OCI-LY7 (cell line): ENCODE measurements around the gene WNT11. TPM values are rescaled to one million over a fixed set of nuclear protein-coding genes. Genes with fewer than 3 reads are reported as not detected.

Experiments
- BruUV-seq: library from RNA; stranded (reverse); fragments of 400-500 nt; replicated peaks from 2 replicates; lab custom pipeline; 2021; lab: Mats Ljungman, UMichigan
- CTCF ChIA-PET: fragments of 300-600 bp; sonication (Branson Sonifier 250); formaldehyde crosslinking; loops from one replicate; lab custom pipeline; 2022; ENCODE audit warnings: antibody characterized with exemption; ENCODE audit not compliant: unreplicated experiment; lab: Charles Lee
- POLR2A ChIA-PET: fragments of 300-600 bp; sonication (Branson Sonifier 250); formaldehyde crosslinking; loops from one replicate; lab custom pipeline; 2022; ENCODE audit warnings: antibody characterized with exemption; lab: Charles Lee
- DNase-seq: peaks from one replicate; pipeline ENCODE4 v3.0.0-alpha.2; 2015; ENCODE audit warnings: low spot score
- H2AFZ ChIP-seq: fragments of 200-600 bp; sonication (generic), shearing (Covaris generic); 2 replicates; pipeline ENCODE4 v1.6.1; 2014; ENCODE audit warnings: mild to moderate bottlenecking, antibody characterized with exemption, low read length, moderate library complexity
- H3K27ac ChIP-seq: fragments of 200-600 bp; sonication (generic); 2 replicates; pipeline ENCODE4 v1.5.1; 2014; ENCODE audit warnings: mixed run types, low read depth, mild to moderate bottlenecking, moderate library complexity, low read length, inconsistent platforms; ENCODE audit not compliant: poor library complexity, severe bottlenecking
- H3K36me3 ChIP-seq: fragments of 200-600 bp; sonication (generic); 2 replicates; pipeline ENCODE4 v1.6.1; 2014; ENCODE audit warnings: mild to moderate bottlenecking, antibody characterized with exemption, low read length, moderate library complexity, mixed read lengths; ENCODE audit not compliant: insufficient read depth
- H3K4me1 ChIP-seq: fragments of 200-600 bp; sonication (generic); 2 replicates; pipeline ENCODE4 v1.5.1; 2014; ENCODE audit warnings: mild to moderate bottlenecking, low read length; ENCODE audit not compliant: insufficient read depth, poor library complexity, severe bottlenecking
- H3K4me2 ChIP-seq: fragments of 200-600 bp; sonication (generic); 2 replicates; pipeline ENCODE4 v1.6.1; 2014; ENCODE audit warnings: mild to moderate bottlenecking, low read length
- H3K4me3 ChIP-seq: fragments of 200-600 bp; sonication (generic); 2 replicates; pipeline ENCODE4 v1.5.1; 2014; ENCODE audit warnings: mild to moderate bottlenecking, low read depth, low read length; ENCODE audit not compliant: poor library complexity, severe bottlenecking
- H3K79me2 ChIP-seq: fragments of 200-600 bp; sonication (generic); 2 replicates; pipeline ENCODE4 v1.6.1; 2016; ENCODE audit warnings: low read depth, mild to moderate bottlenecking, low read length, moderate library complexity, mixed read lengths; ENCODE audit not compliant: insufficient read depth
- H3K9me2 ChIP-seq: fragments of 200-600 bp; sonication (generic); 2 replicates; pipeline ENCODE4 v1.6.1; 2016; ENCODE audit warnings: mild to moderate bottlenecking, low read length, mixed read lengths; ENCODE audit not compliant: insufficient read depth
- H3K9me3 ChIP-seq: fragments of 200-600 bp; sonication (generic); 2 replicates; pipeline ENCODE4 v1.6.1; 2014; ENCODE audit warnings: mild to moderate bottlenecking, mixed run types, low read length, mixed read lengths
- H4K20me1 ChIP-seq: fragments of 200-600 bp; sonication (generic); 2 replicates; pipeline ENCODE4 v1.6.1; 2014; ENCODE audit warnings: mild to moderate bottlenecking, antibody characterized with exemption, low read length, moderate library complexity, mixed read lengths; ENCODE audit not compliant: insufficient read depth
- CTCF ChIP-seq: fragments of 200-600 bp; sonication (generic); conservative IDR thresholded peaks from 2 replicates; pipeline ENCODE4 v1.5.1; 2014; ENCODE audit warnings: mild to moderate bottlenecking, antibody characterized with exemption, low read length, moderate library complexity, mixed read lengths
- EZH2phosphoT487 ChIP-seq: fragments of 200-600 bp; sonication (generic); IDR thresholded peaks from 2 replicates; pipeline ENCODE4 v1.6.1; 2018; ENCODE audit warnings: low read depth, borderline replicate concordance, mild to moderate bottlenecking, mixed run types, antibody characterized with exemption, low read length, moderate library complexity, mixed read lengths
- intact Hi-C: fragments of 100-400 bp; cut with micrococcal nuclease; formaldehyde crosslinking; loops from one replicate; pipeline ENCODE4 v1.10.0; 2022; ENCODE audit not compliant: unreplicated experiment
- total RNA-seq, 2 experiments: library from RNA; depleted of rRNA in 1 of 2; stranded (reverse); fragments of >200 nt in 1 of 2; shearing (Covaris generic) in 1 of 2; gene quantifications; 2 replicates each; pipeline ENCODE4 v1.2.3, GENCODE V29; 2014 to 2022

WNT11 gene
- total RNA-seq, 2 experiments from 2014 or later, result not detected

- H3K9me2 ChIP-seq, result no peaks in the 10 kb centered on the region
- CTCF ChIA-PET, result no interaction called here
- no peaks in the 10 kb centered on the region for H3K9me3 ChIP-seq
- intact Hi-C loops, result no loop called here
- TF ChIP-seq EZH2phosphoT487, result no peak
- no peak for TF ChIP-seq CTCF
- H3K4me2 ChIP-seq, result no peak overlapping the region
- H4K20me1 ChIP-seq, result no peaks in the 10 kb centered on the region
- no peak overlapping the region for H3K27ac ChIP-seq
- H2AFZ ChIP-seq, result no peak overlapping the region
- DNase-seq, result no peak
- no peaks in the 10 kb centered on the region for H3K36me3 ChIP-seq
- no TSS peak for BruUV-seq
- no peaks in the 10 kb centered on the region for H3K79me2 ChIP-seq
- no peaks in the 10 kb centered on the region for H3K4me1 ChIP-seq
- POLR2A ChIA-PET, result no interaction called here
- H3K4me3 ChIP-seq, result no peak overlapping the region
Measured at GRCh38 chr11:76244316-76244851, 38.1 kb upstream of the WNT11 start.

- TF ChIP-seq EZH2phosphoT487 (no peak), CTCF (no peak)
- H3K9me2 ChIP-seq, result no peaks in the 10 kb centered on the region
- no peak overlapping the region for H3K4me3 ChIP-seq
- intact Hi-C loops, result no loop called here
- POLR2A ChIA-PET, result no interaction called here
- H3K4me1 ChIP-seq, result no peaks in the 10 kb centered on the region
- no peak for DNase-seq
- BruUV-seq, result no TSS peak
- no peaks in the 10 kb centered on the region for H3K36me3 ChIP-seq
- no peak overlapping the region for H2AFZ ChIP-seq
- no peaks in the 10 kb centered on the region for H3K9me3 ChIP-seq
- no peaks in the 10 kb centered on the region for H4K20me1 ChIP-seq
- no peak overlapping the region for H3K4me2 ChIP-seq
- H3K27ac ChIP-seq, result no peak overlapping the region
- H3K79me2 ChIP-seq, result no peaks in the 10 kb centered on the region
- CTCF ChIA-PET, result no interaction called here
Measured at GRCh38 chr11:76243957-76244285, 37.6 kb upstream of the WNT11 start.

- Histone ChIP-seq H3K4me1 (no peaks in the 10 kb centered on the region), H3K4me2 (no peak overlapping the region), H3K9me2 (no peaks in the 10 kb centered on the region), H3K36me3 (no peaks in the 10 kb centered on the region), H4K20me1 (no peaks in the 10 kb centered on the region), H2AFZ (no peak overlapping the region), H3K9me3 (no peaks in the 10 kb centered on the region), H3K4me3 (no peak overlapping the region), H3K27ac (no peak overlapping the region), H3K79me2 (no peaks in the 10 kb centered on the region)
- BruUV-seq, result no TSS peak
- CTCF ChIA-PET, result no interaction called here
- TF ChIP-seq EZH2phosphoT487, result no peak
- no peak for TF ChIP-seq CTCF
- POLR2A ChIA-PET, result no interaction called here
- intact Hi-C loops, result no loop called here
- DNase-seq, result no peak
Measured at GRCh38 chr11:76243193-76243956, 37.1 kb upstream of the WNT11 start.
